Fibroblast of skin of abdomen (primary cell): ENCODE measurements around the gene USP24.
A peak's percentile ranks its signal among the peaks of the same experiment; 100 is the strongest.
"Not testable (repeated sequence)": the region's sequence is repeated elsewhere in the genome, so short reads cannot be mapped to it uniquely, and the experiment has no call there.

Experiments used
- DNase-seq: peaks from one replicate; pipeline ENCODE4 v3.0.0-alpha.2; 2013

The USP24 gene

GRCh38 chr1:55154616-55155015, 60.5 kb downstream of the USP24 start:
- no peak for DNase-seq

GRCh38 chr1:55153031-55153430, 62.1 kb downstream of the USP24 start:
- no peak for DNase-seq

- DNase-seq, result no peak
Observed at GRCh38 chr1:55150880-55151588, 64.1 kb downstream of the USP24 start.

- DNase-seq, result no peak
Observed at GRCh38 chr1:55148676-55149075, 66.5 kb downstream of the USP24 start.

GRCh38 chr1:55147524-55147923, 67.6 kb downstream of the USP24 start:
- no peak for DNase-seq

DNA sequence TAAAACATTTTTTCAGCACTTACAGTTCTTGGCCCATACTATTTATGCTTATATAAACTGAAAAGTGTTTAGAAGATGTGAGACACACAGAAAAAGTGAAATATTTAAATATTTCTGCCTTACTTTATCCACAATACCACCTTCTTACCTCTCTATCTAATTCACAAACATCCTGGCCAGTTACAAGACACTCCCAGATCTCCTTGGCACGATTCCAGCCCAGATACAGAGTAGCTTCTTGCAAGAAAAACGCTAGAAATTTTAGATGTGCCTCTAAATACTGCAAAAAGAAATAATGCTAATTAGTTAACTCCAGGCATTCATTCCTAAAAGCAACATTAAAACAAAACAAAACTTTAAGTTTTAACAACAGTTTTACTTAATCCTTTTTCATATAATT, 68.4 kb downstream of the USP24 start:
- no peak for DNase-seq

DNA sequence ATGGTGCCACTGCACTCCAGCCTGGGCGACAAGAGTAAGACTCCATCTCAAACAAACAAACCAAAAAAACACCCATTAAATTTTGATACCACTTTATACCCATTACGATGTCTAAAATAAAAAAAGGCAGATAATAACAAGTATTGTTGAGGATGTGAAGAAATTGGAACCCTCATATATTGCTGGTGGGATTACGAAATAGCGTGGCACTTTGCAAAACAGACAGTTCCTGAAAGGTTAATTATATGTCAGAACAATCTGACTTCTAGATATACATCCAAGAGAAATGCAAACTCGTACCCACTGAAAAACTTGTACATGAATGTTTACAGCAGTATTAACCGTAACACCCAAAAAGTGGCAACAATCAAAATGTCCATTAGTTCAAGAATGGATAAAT, 70.3 kb downstream of the USP24 start:
- DNase-seq, result no peak

DNA sequence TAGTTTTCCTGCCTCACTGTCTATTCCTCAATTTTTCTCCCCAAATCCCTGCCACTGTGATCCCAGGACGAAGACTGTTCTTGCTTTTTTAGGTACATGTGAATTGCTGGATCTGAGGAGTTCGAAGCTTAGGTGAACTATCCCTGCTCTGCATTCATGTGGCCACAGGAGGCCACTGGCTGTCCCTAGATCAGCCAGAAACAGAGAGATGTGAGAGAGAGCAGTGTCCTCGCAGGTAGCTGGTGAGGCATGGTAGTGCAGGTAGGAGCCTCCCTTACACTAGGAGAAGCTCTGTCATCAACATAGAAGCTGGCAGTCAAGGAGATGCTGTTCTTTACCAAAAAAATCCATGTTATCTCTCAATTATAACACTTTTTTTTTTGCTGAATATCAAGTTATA, 71.5 kb downstream of the USP24 start:
- DNase-seq, result no peak

GRCh38 chr1:55141295-55141893, 73.8 kb downstream of the USP24 start:
- no peak for DNase-seq

DNA sequence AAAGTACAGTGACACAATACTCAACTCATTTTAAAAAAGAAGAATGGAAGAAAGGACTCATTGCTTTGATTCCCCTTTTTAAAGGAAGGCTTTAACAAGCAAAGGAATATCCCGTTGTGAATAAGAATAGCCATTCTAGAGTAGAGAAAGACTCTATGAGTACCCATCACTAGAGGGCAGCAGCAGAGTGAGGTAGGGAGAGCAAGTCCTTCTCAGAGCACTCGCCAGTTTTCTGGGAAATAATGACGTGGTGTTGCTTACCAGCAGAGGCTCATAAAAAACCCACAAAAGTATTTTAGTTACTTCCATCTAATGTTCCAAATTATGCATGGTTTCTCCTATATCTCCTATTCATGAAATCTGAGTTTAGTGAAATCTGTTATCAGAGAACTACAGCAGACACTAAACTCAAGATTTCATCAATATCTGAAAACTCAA, 74.6 kb downstream of the USP24 start:
- DNase-seq, result peak; percentile 89

- DNase-seq, result no peak
Observed at GRCh38 chr1:55140137-55140536, 75.0 kb downstream of the USP24 start.

DNA sequence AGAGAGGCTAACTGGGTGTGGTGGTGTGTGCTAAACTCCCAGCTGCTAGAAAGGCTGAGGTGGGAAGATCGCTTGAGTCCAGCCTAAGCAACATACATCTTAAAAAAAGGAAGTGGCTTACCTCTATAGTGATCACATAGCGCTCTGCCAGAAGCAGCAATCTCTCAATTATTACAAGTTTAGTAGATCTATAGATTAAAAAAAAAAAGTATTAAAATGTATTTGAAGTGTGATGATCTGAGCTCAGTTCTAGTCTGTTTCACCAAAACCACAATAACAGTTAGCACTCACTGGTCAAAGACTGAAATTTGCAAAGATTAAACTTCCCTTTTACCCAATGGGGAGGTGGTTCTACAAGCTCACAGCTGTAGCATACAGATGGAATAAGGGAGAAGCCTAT, 76.3 kb downstream of the USP24 start:
- DNase-seq, result no peak

DNA sequence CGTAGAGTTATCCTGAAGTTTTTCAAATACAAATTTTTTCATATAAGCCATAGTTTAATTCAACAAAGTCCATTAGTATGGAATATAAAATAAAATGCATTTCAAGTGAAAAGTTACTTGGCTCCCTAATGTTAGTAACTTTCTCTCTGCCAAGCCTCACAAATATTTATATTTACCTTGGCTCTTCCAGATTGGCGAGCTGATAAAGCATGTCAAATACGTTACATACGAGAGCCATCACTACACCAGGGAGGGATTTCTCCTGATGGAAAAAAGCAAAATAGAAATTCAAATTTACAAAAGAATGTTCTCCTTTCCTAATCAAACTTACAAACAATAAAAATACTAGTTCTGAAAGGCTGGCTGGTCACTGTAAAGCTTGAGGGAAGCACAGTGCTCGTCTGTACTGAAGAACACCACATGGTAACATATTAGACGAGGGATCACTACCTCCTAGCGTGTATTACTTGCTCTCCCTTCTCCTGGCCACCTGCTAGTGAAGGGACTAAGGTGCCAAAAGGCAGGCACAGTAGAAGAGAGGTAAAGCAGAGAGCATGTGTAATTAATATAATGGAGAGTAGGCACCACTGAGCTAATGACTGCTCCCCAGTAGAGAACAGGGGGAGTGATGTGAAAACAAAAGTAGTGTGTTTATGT, 80.9 kb downstream of the USP24 start:
- no peak for DNase-seq

- DNase-seq, result peak; percentile 9
Observed at GRCh38 chr1:55131801-55132200, 83.4 kb downstream of the USP24 start.

GRCh38 chr1:55131218-55131617, 83.9 kb downstream of the USP24 start:
- DNase-seq, result peak; percentile 5

DNA sequence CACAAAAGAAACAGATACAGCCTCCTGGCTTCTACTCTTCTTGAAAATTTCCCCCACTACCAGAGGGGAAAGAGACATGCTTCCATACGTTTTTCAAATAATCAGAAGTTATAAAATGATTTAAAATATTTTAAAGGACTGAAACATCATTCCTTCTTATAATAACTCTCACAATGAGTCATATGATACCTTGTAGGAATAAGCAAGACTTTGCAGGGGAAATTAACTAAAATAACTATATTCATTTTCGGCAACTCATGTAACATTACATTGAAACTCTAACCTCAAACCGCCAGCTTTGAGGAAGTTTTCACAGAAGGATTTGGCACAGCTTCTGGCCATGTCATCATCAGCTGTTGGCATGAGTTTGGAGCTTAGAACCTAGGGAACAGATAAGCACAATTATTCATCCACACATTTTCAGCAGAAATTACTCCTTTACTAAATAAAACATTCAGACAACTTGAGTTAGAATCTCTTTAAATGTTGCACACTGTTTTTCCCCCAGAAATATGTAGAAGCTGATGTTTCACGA, 85.9 kb downstream of the USP24 start:
- DNase-seq, result peak; percentile 7

- DNase-seq, result no peak
Observed at GRCh38 chr1:55128418-55128995, 86.7 kb downstream of the USP24 start.

- DNase-seq, result no peak
Observed at GRCh38 chr1:55127827-55128343, 87.3 kb downstream of the USP24 start.

DNA sequence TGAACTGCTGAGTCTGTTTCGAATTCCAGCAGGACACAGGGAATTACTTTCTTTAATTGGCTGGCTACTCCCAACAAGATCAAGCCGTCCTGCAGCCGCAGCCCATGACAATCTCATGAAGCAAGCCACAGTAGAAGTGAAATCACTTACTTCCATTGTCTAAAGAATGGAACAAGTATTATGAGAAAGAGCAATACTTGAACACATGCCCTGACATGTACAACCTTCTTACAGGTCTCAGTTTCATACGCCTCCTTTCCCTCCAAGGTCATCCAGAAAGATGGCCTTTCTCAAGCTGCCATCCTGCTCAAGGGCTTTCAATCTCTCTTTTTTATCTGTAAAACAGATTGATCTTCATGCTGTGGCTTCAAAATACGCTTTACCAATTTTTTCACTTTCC, 90.7 kb downstream of the USP24 start:
- no peak for DNase-seq

DNA sequence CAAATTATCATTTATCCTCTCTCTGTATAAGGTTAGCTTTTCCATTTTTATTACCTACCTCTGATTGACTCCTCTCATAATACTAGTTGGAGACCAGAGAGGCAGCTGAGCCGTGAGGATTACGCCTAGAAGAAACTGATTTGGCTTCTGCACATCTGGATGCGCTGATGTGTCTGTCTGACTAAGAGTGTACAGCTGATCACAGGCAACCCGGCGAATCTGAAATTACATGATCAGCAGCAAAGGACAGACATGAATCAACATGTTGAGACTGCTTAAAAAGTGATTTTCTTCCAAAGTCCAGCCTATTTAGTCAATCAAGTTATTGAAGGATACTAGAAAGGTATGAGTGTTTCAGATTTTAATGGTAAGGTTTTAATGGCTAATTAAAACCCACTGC, 94.6 kb downstream of the USP24 start:
- DNase-seq, result no peak

DNA sequence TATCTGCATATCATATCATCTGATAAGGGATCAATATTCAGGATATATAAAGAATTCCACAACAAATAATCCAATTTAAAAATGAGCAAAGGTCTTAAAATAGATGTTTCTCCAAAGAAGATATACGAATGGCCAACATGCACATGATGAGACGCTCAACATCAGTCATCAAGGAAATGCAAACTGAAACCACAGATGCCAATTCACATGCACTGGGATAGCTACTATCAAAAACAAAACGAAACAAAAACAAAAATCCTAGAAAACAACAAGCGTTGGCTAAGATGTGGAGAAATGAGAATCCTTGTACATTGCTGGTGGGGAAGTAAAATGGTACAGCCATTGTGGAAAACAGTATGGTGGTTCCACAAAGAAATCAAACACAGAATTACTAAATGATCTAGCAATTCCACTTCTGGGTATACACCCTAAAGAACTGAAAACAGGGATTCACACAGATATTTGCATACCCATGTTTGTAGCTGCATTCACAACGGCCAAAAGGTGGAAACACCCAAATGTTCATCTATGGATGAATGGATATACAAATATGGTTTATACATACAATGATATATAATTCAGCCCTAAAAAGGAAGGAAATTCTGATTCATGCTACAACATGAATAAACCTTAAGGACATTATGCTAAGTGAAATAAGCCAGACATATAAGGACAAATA, 96.4 kb downstream of the USP24 start:
- DNase-seq, result no peak

DNA sequence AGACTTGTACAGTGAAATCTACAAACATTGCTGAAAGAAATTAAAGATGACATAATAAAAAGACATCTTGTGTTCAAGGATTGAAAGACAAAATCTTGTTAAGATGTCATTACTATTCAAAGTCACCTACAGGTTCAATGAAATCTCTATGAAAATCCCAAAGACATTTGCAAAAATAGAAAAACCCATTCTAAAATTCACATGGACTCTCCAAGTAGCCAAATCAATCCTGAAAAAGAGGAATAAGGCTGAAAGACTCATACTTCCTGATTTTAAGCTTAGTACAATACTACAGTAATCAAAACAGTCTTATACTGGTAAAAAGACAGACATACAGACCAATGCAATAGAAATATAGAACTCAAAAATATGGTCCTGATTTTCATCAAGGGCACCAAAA, 97.2 kb downstream of the USP24 start:
- DNase-seq, result no peak

DNA sequence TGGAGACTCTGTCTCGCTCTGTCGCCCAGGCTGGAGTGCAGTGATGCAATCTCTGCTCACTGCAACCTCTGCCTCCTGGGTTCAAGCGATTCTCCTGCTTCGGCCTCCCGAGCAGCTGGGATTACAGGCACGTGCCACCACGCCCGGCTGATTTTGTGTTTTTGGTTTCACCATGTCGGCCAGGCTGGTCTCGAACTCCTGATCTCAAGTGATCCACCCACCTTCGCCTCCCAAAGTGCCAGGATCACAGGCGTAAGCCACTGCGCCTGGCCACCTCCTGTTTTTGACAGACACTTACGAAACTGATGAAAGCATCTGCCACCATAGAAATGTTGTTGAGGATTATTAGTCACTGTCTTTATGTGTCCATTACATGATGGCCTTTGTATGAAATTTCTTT, 106.2 kb downstream of the USP24 start:
- not testable (repeated sequence) for DNase-seq
